Gastroesophageal sphincter (tissue), 3 donors: ENCODE data around the gene ZFYVE9.

Source experiments
- EP300 ChIP-seq: sonication (generic); formaldehyde crosslinking; IDR thresholded peaks from one replicate; pipeline ENCODE4 v1.6.1; 2017; ENCODE audit warnings: antibody characterized with exemption, mild to moderate bottlenecking
- POLR2A ChIP-seq, 2 donors: fragments of 450-650 bp; IDR thresholded peaks; one replicate each; pipeline ENCODE4 v1.6.1; 2017; ENCODE audit warnings: antibody characterized with exemption in 2 of 2, mild to moderate bottlenecking in 2 of 2, moderate library complexity in 1 of 2
- POLR2AphosphoS5 ChIP-seq: sonication (generic); formaldehyde crosslinking; IDR thresholded peaks from one replicate; pipeline ENCODE4 v1.6.1; 2017; ENCODE audit warnings: antibody characterized with exemption
- TF ChIP-seq, protein P1 (sequence below), 4 experiments: fragments of 200-600 bp in 2 of 4; fragments of 450-650 bp in 2 of 4; sonication (generic) in 1 of 4; IDR thresholded peaks; one replicate each; pipeline ENCODE4 v1.5.1; 2017 to 2019; ENCODE audit warnings: antibody characterized with exemption in 4 of 4, mild to moderate bottlenecking in 2 of 4, moderate library complexity in 2 of 4

DNA sequence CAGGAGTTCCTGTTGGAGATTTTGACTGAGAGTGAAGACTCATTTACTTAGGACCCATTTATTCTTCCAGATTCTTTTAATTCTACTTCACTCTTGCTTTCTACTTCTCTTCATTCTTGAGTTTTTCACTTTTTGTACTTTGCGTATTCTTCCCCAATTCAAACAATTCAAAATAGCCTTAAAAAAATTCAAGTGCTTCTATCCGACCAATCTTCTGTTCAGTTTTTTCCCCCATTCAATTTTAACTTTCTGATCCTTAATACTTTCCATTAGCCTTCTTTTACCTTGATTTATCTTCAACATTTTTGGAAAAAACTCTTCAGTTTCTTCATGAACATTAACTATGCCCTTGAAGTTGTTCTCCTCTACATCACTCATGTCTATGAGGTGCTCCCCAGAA is 21.1 kb downstream of the ZFYVE9 start:
- TF ChIP-seq EP300 (no peak), POLR2A (IDR thresholded peaks at IDR 0.05) (no peak), POLR2AphosphoS5 (no peak)
- TF ChIP-seq, protein P1, sequence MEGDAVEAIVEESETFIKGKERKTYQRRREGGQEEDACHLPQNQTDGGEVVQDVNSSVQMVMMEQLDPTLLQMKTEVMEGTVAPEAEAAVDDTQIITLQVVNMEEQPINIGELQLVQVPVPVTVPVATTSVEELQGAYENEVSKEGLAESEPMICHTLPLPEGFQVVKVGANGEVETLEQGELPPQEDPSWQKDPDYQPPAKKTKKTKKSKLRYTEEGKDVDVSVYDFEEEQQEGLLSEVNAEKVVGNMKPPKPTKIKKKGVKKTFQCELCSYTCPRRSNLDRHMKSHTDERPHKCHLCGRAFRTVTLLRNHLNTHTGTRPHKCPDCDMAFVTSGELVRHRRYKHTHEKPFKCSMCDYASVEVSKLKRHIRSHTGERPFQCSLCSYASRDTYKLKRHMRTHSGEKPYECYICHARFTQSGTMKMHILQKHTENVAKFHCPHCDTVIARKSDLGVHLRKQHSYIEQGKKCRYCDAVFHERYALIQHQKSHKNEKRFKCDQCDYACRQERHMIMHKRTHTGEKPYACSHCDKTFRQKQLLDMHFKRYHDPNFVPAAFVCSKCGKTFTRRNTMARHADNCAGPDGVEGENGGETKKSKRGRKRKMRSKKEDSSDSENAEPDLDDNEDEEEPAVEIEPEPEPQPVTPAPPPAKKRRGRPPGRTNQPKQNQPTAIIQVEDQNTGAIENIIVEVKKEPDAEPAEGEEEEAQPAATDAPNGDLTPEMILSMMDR (IDR thresholded peaks at IDR 0.05): no peak
